GM19193 (cell line): ENCODE data around the gene LRRC9.

Source experiments
- POLR2A ChIP-seq: IDR thresholded peaks from 4 replicates; pipeline ENCODE4 v1.6.1; 2011; ENCODE audit not compliant: insufficient read depth, insufficient read length; ENCODE audit errors: extremely low read depth

The LRRC9 gene

GRCh38 chr14:60014402-60014801 lies 94.5 kb downstream of the LRRC9 start:
- no peak for TF ChIP-seq POLR2A

- TF ChIP-seq POLR2A: no peak
Observed at GRCh38 chr14:60021619-60022018, 101.7 kb downstream of the LRRC9 start.

- TF ChIP-seq POLR2A: no peak
Observed at GRCh38 chr14:60025571-60025970, 105.6 kb downstream of the LRRC9 start.

GRCh38 chr14:60035177-60035576 lies 115.2 kb downstream of the LRRC9 start:
- TF ChIP-seq POLR2A: no peak

- TF ChIP-seq POLR2A: no peak
Observed at GRCh38 chr14:60051721-60052221, 131.8 kb downstream of the LRRC9 start.

- no peak for TF ChIP-seq POLR2A
Observed at GRCh38 chr14:60058087-60058486, 138.1 kb downstream of the LRRC9 start.

GRCh38 chr14:60061371-60061770 lies 141.4 kb downstream of the LRRC9 start:
- no peak for TF ChIP-seq POLR2A

GRCh38 chr14:60064491-60065072 lies 144.6 kb downstream of the LRRC9 start:
- no peak for TF ChIP-seq POLR2A

- no peak for TF ChIP-seq POLR2A
Observed at GRCh38 chr14:60067882-60068281, 147.9 kb downstream of the LRRC9 start.

- TF ChIP-seq POLR2A: no peak
Observed at GRCh38 chr14:60079723-60080122, 159.8 kb downstream of the LRRC9 start.

GRCh38 chr14:60085085-60085484 lies 165.1 kb downstream of the LRRC9 start:
- TF ChIP-seq POLR2A: no peak

- no peak for TF ChIP-seq POLR2A
Observed at GRCh38 chr14:60085693-60086092, 165.7 kb downstream of the LRRC9 start.

GRCh38 chr14:60087668-60088067 lies 167.7 kb downstream of the LRRC9 start:
- no peak for TF ChIP-seq POLR2A

GRCh38 chr14:60089221-60089620 lies 169.3 kb downstream of the LRRC9 start:
- TF ChIP-seq POLR2A: no peak

GRCh38 chr14:60090864-60091519 lies 171.0 kb downstream of the LRRC9 start:
- no peak for TF ChIP-seq POLR2A
